Skeletal muscle satellite cell (primary cell): ENCODE data around the gene NUP98. TPM values are rescaled to one million over a fixed set of nuclear protein-coding genes. Genes with fewer than 3 reads are reported as not detected.

ENCODE experiments used
- small RNA-seq: library from RNA; depleted of rRNA; stranded (forward); fragments of <200 nt; gene quantifications from one replicate; pipeline ENCODE3, GENCODE V24; 2012

Gene NUP98

Small RNAs within 50 kb of the gene (small RNA-seq; reads per million reads assigned to genes)
- gene RF00019: not detected
- not detected for gene RNU6-1143P
- gene RNU7-50P: not detected
